PC-3 (cell line): Measurements from ENCODE around the gene S100A14. TPM values are rescaled to one million over a fixed set of nuclear protein-coding genes. Genes with fewer than 3 reads are reported as not detected.

Source experiments
- ATAC-seq: fragments of 200-7000 bp; cut with Tn5 transposase; 2 replicates; pipeline ENCODE4 v1.9.1; 2020; ENCODE audit warnings: mild to moderate bottlenecking, moderate library complexity
- BruUV-seq: library from RNA; stranded (reverse); fragments of 400-500 nt; replicated peaks from 2 replicates; lab custom pipeline; 2021; lab: Mats Ljungman, UMichigan
- CTCF ChIA-PET: fragments of 300-600 bp; sonication (Branson Sonifier 250); formaldehyde crosslinking; loops from one replicate; lab custom pipeline; 2022; ENCODE audit warnings: antibody characterized with exemption; lab: Charles Lee
- POLR2A ChIA-PET: fragments of 300-600 bp; sonication (Branson Sonifier 250); formaldehyde crosslinking; loops from one replicate; lab custom pipeline; 2022; ENCODE audit warnings: antibody characterized with exemption; ENCODE audit not compliant: unreplicated experiment; lab: Charles Lee
- DNase-seq: peaks from one replicate; pipeline ENCODE4 v3.0.0-alpha.2; 2015
- H2AFZ ChIP-seq: fragments of 300-600 bp; sonication (generic); 2 replicates; pipeline ENCODE4 v1.6.0; 2016; ENCODE audit warnings: antibody characterized with exemption, low read length
- H3F3A ChIP-seq: fragments of 300-600 bp; sonication (generic); one replicate; pipeline ENCODE4 v1.6.0; 2017; ENCODE audit warnings: antibody characterized with exemption, low read length, control low read depth, mild to moderate bottlenecking; ENCODE audit not compliant: unreplicated experiment
- H3K27ac ChIP-seq: fragments of 300-600 bp; sonication (generic); 2 replicates; pipeline ENCODE4 v1.5.1; 2016; ENCODE audit warnings: mild to moderate bottlenecking, low read length
- H3K27me3 ChIP-seq: fragments of 300-600 bp; sonication (generic); 2 replicates; pipeline ENCODE4 v1.6.1; 2016; ENCODE audit warnings: low read length, mixed read lengths
- H3K36me3 ChIP-seq: fragments of 300-600 bp; sonication (generic); 2 replicates; pipeline ENCODE4 v1.6.1; 2016; ENCODE audit warnings: low read depth, mixed run types, low read length, mixed read lengths
- H3K4me1 ChIP-seq: fragments of 300-600 bp; sonication (generic); 2 replicates; pipeline ENCODE4 v1.5.1; 2016; ENCODE audit warnings: low read length; ENCODE audit not compliant: insufficient read depth
- H3K4me2 ChIP-seq: fragments of 300-600 bp; sonication (generic); 2 replicates; pipeline ENCODE4 v1.6.0; 2016; ENCODE audit warnings: low read length
- H3K4me3 ChIP-seq: fragments of 300-600 bp; sonication (generic); 2 replicates; pipeline ENCODE4 v1.5.1; 2016; ENCODE audit warnings: mild to moderate bottlenecking, low read length, mixed read lengths
- H3K79me2 ChIP-seq: fragments of 300-600 bp; sonication (generic); 2 replicates; pipeline ENCODE4 v1.6.1; 2017; ENCODE audit warnings: low read length, mixed read lengths
- H3K9ac ChIP-seq: fragments of 300-600 bp; sonication (generic); 2 replicates; pipeline ENCODE4 v1.6.0; 2016; ENCODE audit warnings: mild to moderate bottlenecking, low read length
- H3K9me2 ChIP-seq: fragments of 300-600 bp; sonication (generic); replicated peaks from 2 replicates; pipeline ENCODE4 v1.6.1; 2016; ENCODE audit warnings: mixed run types, low read length, mixed read lengths
- H3K9me3 ChIP-seq: fragments of 300-600 bp; sonication (generic); 2 replicates; pipeline ENCODE4 v1.6.1; 2016; ENCODE audit warnings: low read length, mixed read lengths
- H4K20me1 ChIP-seq: fragments of 300-600 bp; sonication (generic); 2 replicates; pipeline ENCODE4 v1.6.1; 2016; ENCODE audit warnings: low read length, mixed read lengths
- CTCF ChIP-seq: fragments of 300-600 bp; sonication (generic); conservative IDR thresholded peaks from 2 replicates; pipeline ENCODE4 v1.5.1; 2017; ENCODE audit warnings: antibody characterized with exemption, low read depth, mild to moderate bottlenecking, low read length
- EZH2 ChIP-seq: fragments of 300-600 bp; sonication (generic); IDR thresholded peaks from one replicate; pipeline ENCODE4 v1.6.1; 2017; ENCODE audit warnings: antibody characterized with exemption, mild to moderate bottlenecking, low read length; ENCODE audit not compliant: unreplicated experiment
- EZH2phosphoT487 ChIP-seq: fragments of 300-600 bp; sonication (generic); IDR thresholded peaks from 2 replicates; pipeline ENCODE4 v1.6.1; 2018; ENCODE audit warnings: mild to moderate bottlenecking, antibody characterized with exemption, low read length, borderline replicate concordance
- intact Hi-C: fragments of 100-400 bp; cut with micrococcal nuclease; formaldehyde crosslinking; loops from 2 replicates; pipeline ENCODE4 v1.9.0; 2023
- total RNA-seq: library from RNA; depleted of rRNA; stranded (reverse); fragments of >200 nt; gene quantifications from 2 replicates; pipeline ENCODE4 v1.2.3, GENCODE V29; 2014

The S100A14 gene
- total RNA-seq, 1 experiment from 2014 or later: 462 TPM

GRCh38 chr1:153571706-153572105, 44.4 kb downstream of the S100A14 start:
- H3K9me3 ChIP-seq: no peaks in the 10 kb centered on the region
- peak overlapping the region; percentile 26 for H3K9ac ChIP-seq
- intact Hi-C loops: loop anchor here (1.0 to 2.0 kb wide), 4 partner anchors 37 to 177 kb away; no protein-coding TSS in a partner anchor
- H3K4me3 ChIP-seq: no peak overlapping the region
- H3K4me1 ChIP-seq: peaks cover 47% of the 10 kb centered on the region
- DNase-seq (no peak), ATAC-seq (no peak)
- H3K27me3 ChIP-seq: no peaks in the 10 kb centered on the region
- TF ChIP-seq CTCF (no peak), EZH2 (no peak), EZH2phosphoT487 (no peak)
- BruUV-seq: no TSS peak
- H4K20me1 ChIP-seq: no peaks in the 10 kb centered on the region
- H3K9me2 ChIP-seq: no peaks in the 10 kb centered on the region
- H2AFZ ChIP-seq: no peak overlapping the region
- no peaks in the 10 kb centered on the region for H3K36me3 ChIP-seq
- ChIA-PET CTCF (interaction anchor here (0.6 to 2.0 kb wide), 13 partner anchors 26 to 72 kb away, joined by 3 to 25 read pairs (median 6); partner anchors contain the start of genes CHTOP, S100A13, S100A14 and S100A16), POLR2A (interaction anchor here (0.5 to 0.9 kb wide), 4 partner anchors 41 to 97 kb away, joined by 3 to 4 read pairs (median 3); partner anchors contain the start of genes S100A14 and S100A16)
- peaks cover 4% of the 10 kb centered on the region; the same call in 1 of the 2 replicates for H3K79me2 ChIP-seq
- peaks cover 5% of the 10 kb centered on the region for H3F3A ChIP-seq
- peak overlapping the region; percentile 48; the same call in 1 of the 2 replicates for H3K4me2 ChIP-seq
- H3K27ac ChIP-seq: peak overlapping the region; percentile 76

DNA sequence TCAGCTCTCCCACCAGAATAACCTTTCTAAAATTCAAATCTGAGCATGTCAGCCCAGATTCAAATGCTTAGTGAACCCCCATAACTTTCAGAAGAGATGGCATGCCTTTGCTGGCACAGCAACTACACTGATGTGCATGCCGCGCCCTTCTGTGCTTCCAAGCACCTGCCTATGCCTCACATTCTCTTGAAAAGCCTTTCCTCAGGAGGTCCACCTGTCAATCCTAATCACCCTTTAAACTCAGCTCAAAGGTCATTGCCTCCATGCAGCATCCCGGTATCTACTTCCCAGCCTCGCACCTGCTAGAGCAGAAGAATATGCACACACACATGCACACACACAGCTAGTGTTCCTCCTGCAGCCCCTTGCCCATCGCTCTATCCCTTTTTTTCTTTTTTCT, 45.3 kb downstream of the S100A14 start:
- no peaks in the 10 kb centered on the region for H3K36me3 ChIP-seq
- H3K9ac ChIP-seq: no peak overlapping the region
- H3K4me3 ChIP-seq: no peak overlapping the region
- H3K4me2 ChIP-seq: no peak overlapping the region
- BruUV-seq: no TSS peak
- no peaks in the 10 kb centered on the region for H3K9me3 ChIP-seq
- no peaks in the 10 kb centered on the region for H3K27me3 ChIP-seq
- ATAC-seq (no peak), DNase-seq (no peak)
- intact Hi-C loops: no loop called here
- ChIA-PET POLR2A (interaction anchor here (0.6 kb wide), 1 partner anchor 75 kb away, joined by 5 read pairs; no protein-coding TSS in a partner anchor), CTCF (interaction anchor here (0.6 kb wide), 2 partner anchors 73 to 1080 kb away, joined by 3 to 6 read pairs; no protein-coding TSS in a partner anchor)
- H2AFZ ChIP-seq: no peak overlapping the region
- no peaks in the 10 kb centered on the region for H3K9me2 ChIP-seq
- H3K4me1 ChIP-seq: peaks cover 51% of the 10 kb centered on the region
- H3K79me2 ChIP-seq: peaks cover 4% of the 10 kb centered on the region; the same call in 1 of the 2 replicates
- no peak for TF ChIP-seq EZH2
- no peak for TF ChIP-seq CTCF
- no peak for TF ChIP-seq EZH2phosphoT487
- H3K27ac ChIP-seq: no peak overlapping the region
- H4K20me1 ChIP-seq: no peaks in the 10 kb centered on the region
- H3F3A ChIP-seq: peaks cover 7% of the 10 kb centered on the region

DNA sequence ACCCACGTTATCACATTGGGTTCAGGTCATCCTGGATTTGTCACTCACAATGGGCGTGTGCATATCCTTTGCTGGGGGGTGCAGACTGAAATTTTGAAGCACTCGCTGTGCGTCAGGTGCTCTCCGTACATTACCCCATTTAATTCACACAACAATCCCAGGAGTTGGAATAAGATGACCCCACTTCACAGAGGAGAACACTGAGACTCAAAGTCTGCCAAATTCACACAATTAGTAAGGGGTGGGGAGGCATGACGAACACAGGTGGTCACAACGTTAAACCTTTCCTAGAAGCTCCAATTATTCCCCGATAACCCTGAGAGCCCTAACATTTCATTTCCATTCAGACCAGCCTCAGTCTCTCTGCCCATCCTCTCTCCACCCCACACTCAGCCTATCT, 46.7 kb downstream of the S100A14 start:
- peaks cover 8% of the 10 kb centered on the region for H3F3A ChIP-seq
- H3K9me2 ChIP-seq: no peaks in the 10 kb centered on the region
- intact Hi-C loops: no loop called here
- no peak overlapping the region for H3K4me3 ChIP-seq
- H3K27me3 ChIP-seq: no peaks in the 10 kb centered on the region
- H3K9me3 ChIP-seq: no peaks in the 10 kb centered on the region
- ChIA-PET CTCF (interaction anchor here (0.6 kb wide), 2 partner anchors 54 to 58 kb away, joined by 3 to 4 read pairs; no protein-coding TSS in a partner anchor), POLR2A (no interaction called here)
- peak overlapping the region; percentile 100 for H3K27ac ChIP-seq
- peaks cover 65% of the 10 kb centered on the region for H3K4me1 ChIP-seq
- no peak overlapping the region for H2AFZ ChIP-seq
- BruUV-seq: no TSS peak
- no peaks in the 10 kb centered on the region for H3K36me3 ChIP-seq
- H3K4me2 ChIP-seq: no peak overlapping the region
- ATAC-seq: no peak
- no peak for DNase-seq
- no peaks in the 10 kb centered on the region for H4K20me1 ChIP-seq
- TF ChIP-seq EZH2phosphoT487 (no peak), CTCF (no peak), EZH2 (no peak)
- H3K9ac ChIP-seq: peak overlapping the region; percentile 94; the same call in 1 of the 2 replicates
- peaks cover 15% of the 10 kb centered on the region for H3K79me2 ChIP-seq
